GM19452 (cell line): Measurements from ENCODE around the gene ERMN.
"Not testable (repeated sequence)": the region's sequence is repeated elsewhere in the genome, so short reads cannot be mapped to it uniquely, and the experiment has no call there.

Experiments used
- ATAC-seq: cut with Tn5 transposase; IDR thresholded peaks from one replicate; pipeline ENCODE4 v1.9.1; 2021; ENCODE audit not compliant: unreplicated experiment

Gene ERMN

DNA sequence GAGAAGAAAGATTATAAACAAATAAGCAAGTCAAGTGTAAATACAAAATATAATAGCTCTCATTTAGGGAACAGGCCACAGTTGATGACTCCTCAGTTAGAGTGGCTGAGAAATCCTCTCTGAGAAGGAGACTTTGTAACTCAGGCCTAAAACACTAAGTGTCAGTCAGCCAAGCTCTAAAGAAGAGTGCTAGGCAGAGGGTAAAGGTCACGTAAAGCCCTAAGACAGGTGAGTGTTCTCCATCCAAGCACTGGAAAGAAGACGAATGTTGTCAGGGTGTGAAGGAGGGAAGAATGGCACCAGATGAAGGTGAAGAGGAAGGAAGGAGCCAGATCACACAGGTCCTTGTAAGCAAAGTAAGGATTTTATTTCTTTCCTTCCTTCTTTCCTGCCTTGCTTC lies 24.3 kb downstream of the ERMN start:
- no peak for ATAC-seq

DNA sequence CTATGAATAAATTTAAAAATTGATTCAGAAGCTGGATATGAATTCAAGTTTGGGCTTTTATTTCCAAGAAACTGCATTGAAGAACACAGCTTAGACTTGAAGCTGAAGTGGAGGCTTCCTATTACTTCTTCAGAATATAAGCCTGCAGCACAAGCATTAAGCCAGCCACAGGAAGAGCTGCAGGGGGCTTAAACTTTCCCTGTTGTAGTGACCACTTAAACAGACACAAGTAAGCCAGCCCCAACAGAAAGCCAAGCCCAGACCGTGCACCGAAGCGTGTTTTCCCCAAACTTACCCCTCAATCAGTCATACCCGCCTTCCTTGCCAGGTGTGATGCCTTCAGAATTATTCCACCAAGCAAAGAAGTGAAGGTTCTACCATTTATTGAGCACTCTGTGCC lies 28.7 kb downstream of the ERMN start:
- no peak for ATAC-seq

GRCh38 chr2:157296490-157296889 lies 29.1 kb downstream of the ERMN start:
- no peak for ATAC-seq

GRCh38 chr2:157292853-157293252 lies 32.8 kb downstream of the ERMN start:
- no peak for ATAC-seq

DNA sequence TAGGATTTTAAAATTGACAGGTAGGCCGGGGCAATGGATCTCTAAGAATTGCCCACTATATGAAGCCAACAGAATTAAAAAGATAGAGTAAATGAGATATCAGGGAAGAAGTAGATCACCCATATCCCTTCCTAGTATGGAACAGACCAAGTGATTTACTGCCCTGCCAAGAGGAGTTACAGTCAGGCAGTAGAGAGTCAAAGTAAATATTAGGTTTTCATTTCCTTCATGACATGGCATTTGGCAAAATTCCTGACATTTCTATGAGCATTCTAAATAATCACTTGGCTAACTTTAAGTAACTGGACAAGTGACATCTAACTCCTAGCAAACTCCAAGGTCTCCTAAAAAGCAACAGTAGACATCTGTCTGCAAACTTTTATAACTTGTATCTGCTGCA lies 34.6 kb downstream of the ERMN start:
- no peak for ATAC-seq

- ATAC-seq, result no peak
Observed at GRCh38 chr2:157290525-157290924, 35.1 kb downstream of the ERMN start.

DNA sequence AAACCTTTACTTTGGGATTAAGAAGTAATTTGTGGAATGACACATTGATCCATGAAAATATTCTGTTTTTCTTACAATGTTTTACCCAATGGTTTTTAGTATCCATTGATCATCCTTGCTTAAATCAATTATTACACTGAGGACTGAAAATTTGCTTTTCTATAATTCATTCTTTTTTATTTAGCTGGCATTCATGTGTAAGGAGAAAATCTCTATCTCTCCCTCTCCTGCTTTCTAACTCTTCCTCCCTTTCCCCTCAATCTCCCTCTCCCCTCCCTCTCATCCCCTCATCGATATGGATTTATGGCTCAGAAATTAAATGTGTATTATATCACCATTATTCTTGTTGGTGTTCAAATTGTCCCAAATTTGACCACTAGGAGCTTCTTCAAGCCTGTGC lies 38.5 kb downstream of the ERMN start:
- no peak for ATAC-seq

DNA sequence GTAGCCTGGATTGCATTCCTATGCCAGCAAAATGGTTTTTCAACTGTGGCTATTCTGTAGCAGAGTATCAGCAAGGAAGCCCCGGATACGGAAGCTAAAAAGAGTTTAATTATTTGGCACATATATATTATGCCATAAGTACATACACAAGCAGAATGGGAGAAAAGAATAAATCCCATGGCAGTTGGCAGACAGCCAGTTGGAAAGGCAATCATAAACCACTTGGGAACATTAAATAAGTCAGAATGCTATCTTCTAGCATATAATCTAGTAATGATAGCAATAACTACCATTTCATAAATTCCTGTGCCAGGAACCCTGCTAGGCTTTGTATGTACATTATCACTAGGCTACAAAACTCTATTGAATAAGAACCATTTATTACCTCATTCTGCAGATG lies 42.2 kb downstream of the ERMN start:
- ATAC-seq, result no peak

- ATAC-seq, result no peak
Observed at GRCh38 chr2:157281316-157281715, 44.3 kb downstream of the ERMN start.

DNA sequence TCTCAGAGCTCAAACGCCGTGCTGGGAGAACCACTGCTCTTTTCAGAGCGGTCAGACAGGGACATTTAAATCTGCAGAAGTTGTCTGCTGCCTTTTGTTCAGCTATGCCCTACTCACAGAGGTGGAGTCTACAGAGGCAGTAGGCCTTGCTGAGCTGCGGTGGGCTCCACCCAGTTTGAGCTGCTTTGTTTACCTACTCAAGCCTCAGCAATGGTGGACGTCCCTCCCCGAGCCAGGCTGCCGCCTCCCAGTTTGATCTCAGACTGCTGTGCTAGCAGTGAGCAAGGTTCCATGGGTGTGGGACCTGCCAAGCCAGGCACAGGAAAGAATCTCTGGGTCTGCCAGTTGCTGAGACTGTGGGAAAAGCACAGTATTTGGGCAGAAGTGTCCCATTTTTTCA lies 46.3 kb downstream of the ERMN start:
- not testable (repeated sequence) for ATAC-seq

DNA sequence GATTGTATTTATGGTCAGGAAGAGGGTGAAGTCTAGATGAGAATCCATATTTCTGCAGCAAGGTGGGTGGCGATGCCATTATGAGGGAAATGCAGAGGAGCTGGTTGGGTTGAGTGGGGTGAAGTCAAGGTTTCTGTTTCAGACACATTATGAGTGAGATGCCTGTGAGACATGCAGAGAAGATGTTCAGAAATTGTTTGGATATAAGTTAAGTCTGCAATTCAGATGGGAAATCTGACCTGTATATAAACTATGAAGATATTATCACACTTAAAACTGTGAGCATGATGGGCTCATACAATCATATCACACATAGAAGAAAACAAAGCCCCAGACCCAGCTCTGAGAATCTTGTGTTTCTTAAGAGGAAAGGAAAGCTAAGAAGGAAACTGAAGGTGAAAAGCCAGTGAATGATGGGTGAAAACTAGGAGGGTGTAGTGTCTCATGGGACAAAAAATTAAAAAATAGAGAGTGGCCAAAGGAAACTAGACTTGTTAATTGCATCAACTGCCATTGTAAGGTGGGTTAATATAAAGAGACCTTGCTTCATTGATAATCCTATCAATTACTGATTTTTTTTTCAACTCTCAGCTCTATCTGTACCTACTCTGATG lies 53.9 kb downstream of the ERMN start:
- no peak for ATAC-seq

GRCh38 chr2:157269922-157270321 lies 55.7 kb downstream of the ERMN start:
- no peak for ATAC-seq

DNA sequence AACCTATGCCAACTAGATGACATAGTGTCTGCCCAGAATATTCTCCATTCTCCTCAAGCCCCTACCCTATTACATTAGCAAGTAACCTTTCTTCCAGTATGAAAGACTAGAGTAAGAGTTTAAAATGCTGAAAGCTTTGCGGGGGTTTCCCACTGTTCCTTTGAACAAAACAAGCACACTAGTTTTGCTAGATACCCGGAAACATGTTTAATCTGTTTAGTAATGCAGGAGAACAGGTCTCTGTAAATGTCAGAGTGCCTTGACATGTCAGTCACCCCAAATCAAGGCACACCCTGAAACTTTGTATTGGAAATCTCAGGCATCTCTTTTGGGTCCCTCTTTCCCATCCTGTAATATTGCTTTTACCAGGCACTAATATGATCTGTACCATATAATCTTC lies 56.6 kb downstream of the ERMN start:
- no peak for ATAC-seq
